ENCODE measurements around the gene FTCD. TPM values are rescaled to one million over a fixed set of nuclear protein-coding genes. Genes with fewer than 3 reads are reported as not detected.

Gene FTCD
- total RNA-seq, 1 donor from 2014 or later, result 1.8 TPM

GRCh38 chr21:46122758-46123683 is 32.4 kb downstream of the FTCD start:
- TF ChIP-seq, protein P1, sequence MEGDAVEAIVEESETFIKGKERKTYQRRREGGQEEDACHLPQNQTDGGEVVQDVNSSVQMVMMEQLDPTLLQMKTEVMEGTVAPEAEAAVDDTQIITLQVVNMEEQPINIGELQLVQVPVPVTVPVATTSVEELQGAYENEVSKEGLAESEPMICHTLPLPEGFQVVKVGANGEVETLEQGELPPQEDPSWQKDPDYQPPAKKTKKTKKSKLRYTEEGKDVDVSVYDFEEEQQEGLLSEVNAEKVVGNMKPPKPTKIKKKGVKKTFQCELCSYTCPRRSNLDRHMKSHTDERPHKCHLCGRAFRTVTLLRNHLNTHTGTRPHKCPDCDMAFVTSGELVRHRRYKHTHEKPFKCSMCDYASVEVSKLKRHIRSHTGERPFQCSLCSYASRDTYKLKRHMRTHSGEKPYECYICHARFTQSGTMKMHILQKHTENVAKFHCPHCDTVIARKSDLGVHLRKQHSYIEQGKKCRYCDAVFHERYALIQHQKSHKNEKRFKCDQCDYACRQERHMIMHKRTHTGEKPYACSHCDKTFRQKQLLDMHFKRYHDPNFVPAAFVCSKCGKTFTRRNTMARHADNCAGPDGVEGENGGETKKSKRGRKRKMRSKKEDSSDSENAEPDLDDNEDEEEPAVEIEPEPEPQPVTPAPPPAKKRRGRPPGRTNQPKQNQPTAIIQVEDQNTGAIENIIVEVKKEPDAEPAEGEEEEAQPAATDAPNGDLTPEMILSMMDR (conservative IDR thresholded peaks at IDR 0.05), result no peak
- peaks cover 3% of the 10 kb centered on the region for H3K9me3 Mint-ChIP-seq
- no peaks in the 10 kb centered on the region for H3K27me3 Mint-ChIP-seq (ENCODE audit: low read depth)
- H3K4me1 Mint-ChIP-seq, result no peaks in the 10 kb centered on the region
- no peak overlapping the region for H3K4me3 Mint-ChIP-seq
- DNase-seq (ENCODE audit: low read depth, low spot score), result no peak
- no peaks in the 10 kb centered on the region for H3K36me3 Mint-ChIP-seq (ENCODE audit: low read depth)
- H3K27ac Mint-ChIP-seq (ENCODE audit: unreplicated experiment), result no peak overlapping the region

DNA sequence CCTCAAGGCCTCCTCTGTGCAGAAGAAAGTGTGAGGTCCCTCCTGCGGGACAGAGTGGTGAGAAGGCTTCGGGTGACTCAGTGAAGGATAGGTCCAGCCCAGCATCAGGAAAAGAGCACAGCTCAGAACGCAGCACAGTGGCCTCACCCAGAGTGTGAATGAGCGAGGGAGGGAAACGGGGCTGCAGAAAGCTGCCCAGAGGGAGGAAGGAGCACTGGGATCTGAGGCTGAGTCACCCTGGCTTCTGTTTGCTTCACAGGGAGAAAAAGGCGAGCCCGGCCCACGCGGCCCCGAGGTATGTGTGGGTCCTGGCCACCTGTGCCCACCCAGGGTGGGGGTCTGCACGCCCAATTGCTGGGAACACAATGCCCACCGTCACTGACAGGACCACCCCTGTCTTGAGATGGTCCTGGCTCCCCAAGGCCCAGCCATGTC is 33.1 kb downstream of the FTCD start:
- Mint-ChIP-seq H3K27ac (ENCODE audit: unreplicated experiment) (peak overlapping the region; percentile 19), H3K9me3 (peaks cover 3% of the 10 kb centered on the region), H3K4me1 (no peaks in the 10 kb centered on the region), H3K36me3 (ENCODE audit: low read depth) (no peaks in the 10 kb centered on the region), H3K27me3 (ENCODE audit: low read depth) (no peaks in the 10 kb centered on the region), H3K4me3 (no peak overlapping the region)
- TF ChIP-seq, protein P1 (conservative IDR thresholded peaks at IDR 0.05), result no peak
- no peak for DNase-seq (ENCODE audit: low read depth, low spot score)

- Mint-ChIP-seq H3K27me3 (ENCODE audit: low read depth) (no peaks in the 10 kb centered on the region), H3K4me3 (no peak overlapping the region), H3K36me3 (ENCODE audit: low read depth) (no peaks in the 10 kb centered on the region), H3K9me3 (peaks cover 3% of the 10 kb centered on the region), H3K27ac (ENCODE audit: unreplicated experiment) (no peak overlapping the region), H3K4me1 (no peaks in the 10 kb centered on the region)
- TF ChIP-seq, protein P1 (conservative IDR thresholded peaks at IDR 0.05), result no peak
- no peak for DNase-seq (ENCODE audit: low read depth, low spot score)
These were observed 33.8 kb downstream of the FTCD start for GRCh38 chr21:46121286-46122221.

GRCh38 chr21:46120301-46121285 is 34.8 kb downstream of the FTCD start:
- H3K36me3 Mint-ChIP-seq (ENCODE audit: low read depth), result no peaks in the 10 kb centered on the region
- no peaks in the 10 kb centered on the region for H3K4me1 Mint-ChIP-seq
- no peak for DNase-seq (ENCODE audit: low read depth, low spot score)
- H3K9me3 Mint-ChIP-seq, result peaks cover 3% of the 10 kb centered on the region
- H3K4me3 Mint-ChIP-seq, result no peak overlapping the region
- H3K27ac Mint-ChIP-seq (ENCODE audit: unreplicated experiment), result no peak overlapping the region
- H3K27me3 Mint-ChIP-seq (ENCODE audit: low read depth), result no peaks in the 10 kb centered on the region
- TF ChIP-seq, protein P1 (conservative IDR thresholded peaks at IDR 0.05), result no peak
